ENCODE measurements around the gene MACROD2. TPM values are rescaled to one million over a fixed set of nuclear protein-coding genes. Genes with fewer than 3 reads are reported as not detected.
"Not testable (repeated sequence)": the region's sequence is repeated elsewhere in the genome, so short reads cannot be mapped to it uniquely, and the experiment has no call there.

The MACROD2 gene
- total RNA-seq, 4 donors from 2014 or later = 2.1 to 28.1 (median 12.6) TPM

- Histone ChIP-seq H3K4me3 (no peak overlapping the region), H3K9me3 (no peaks in the 10 kb centered on the region), H3K27me3 (no peaks in the 10 kb centered on the region), H3K36me3 (no peaks in the 10 kb centered on the region), H3K4me1 (no peaks in the 10 kb centered on the region), H3K27ac (no peak overlapping the region)
- intact Hi-C loops (cut with DNase I; ENCODE audit: low total_unique reads) = no loop called here
- no peak for DNase-seq
- TF ChIP-seq, protein P1, sequence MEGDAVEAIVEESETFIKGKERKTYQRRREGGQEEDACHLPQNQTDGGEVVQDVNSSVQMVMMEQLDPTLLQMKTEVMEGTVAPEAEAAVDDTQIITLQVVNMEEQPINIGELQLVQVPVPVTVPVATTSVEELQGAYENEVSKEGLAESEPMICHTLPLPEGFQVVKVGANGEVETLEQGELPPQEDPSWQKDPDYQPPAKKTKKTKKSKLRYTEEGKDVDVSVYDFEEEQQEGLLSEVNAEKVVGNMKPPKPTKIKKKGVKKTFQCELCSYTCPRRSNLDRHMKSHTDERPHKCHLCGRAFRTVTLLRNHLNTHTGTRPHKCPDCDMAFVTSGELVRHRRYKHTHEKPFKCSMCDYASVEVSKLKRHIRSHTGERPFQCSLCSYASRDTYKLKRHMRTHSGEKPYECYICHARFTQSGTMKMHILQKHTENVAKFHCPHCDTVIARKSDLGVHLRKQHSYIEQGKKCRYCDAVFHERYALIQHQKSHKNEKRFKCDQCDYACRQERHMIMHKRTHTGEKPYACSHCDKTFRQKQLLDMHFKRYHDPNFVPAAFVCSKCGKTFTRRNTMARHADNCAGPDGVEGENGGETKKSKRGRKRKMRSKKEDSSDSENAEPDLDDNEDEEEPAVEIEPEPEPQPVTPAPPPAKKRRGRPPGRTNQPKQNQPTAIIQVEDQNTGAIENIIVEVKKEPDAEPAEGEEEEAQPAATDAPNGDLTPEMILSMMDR (IDR thresholded peaks at IDR 0.05) = no peak
- no peak for TF ChIP-seq POLR2A (IDR thresholded peaks at IDR 0.05)
These were observed 1528.1 kb downstream of the MACROD2 start for GRCh38 chr20:15523400-15523799.

GRCh38 chr20:15528391-15529111 lies 1533.2 kb downstream of the MACROD2 start:
- intact Hi-C loops (cut with DNase I; ENCODE audit: low total_unique reads) = no loop called here
- Histone ChIP-seq H3K9me3 (no peaks in the 10 kb centered on the region), H3K36me3 (no peaks in the 10 kb centered on the region), H3K27ac (no peak overlapping the region), H3K27me3 (no peaks in the 10 kb centered on the region), H3K4me1 (no peaks in the 10 kb centered on the region), H3K4me3 (no peak overlapping the region)
- TF ChIP-seq, protein P1 (IDR thresholded peaks at IDR 0.05) = no peak
- TF ChIP-seq POLR2A (IDR thresholded peaks at IDR 0.05) = no peak
- DNase-seq = no peak

GRCh38 chr20:15535863-15536262 lies 1540.5 kb downstream of the MACROD2 start:
- Histone ChIP-seq H3K27ac (no peak overlapping the region), H3K36me3 (no peaks in the 10 kb centered on the region), H3K4me3 (no peak overlapping the region), H3K27me3 (no peaks in the 10 kb centered on the region), H3K9me3 (no peaks in the 10 kb centered on the region), H3K4me1 (no peaks in the 10 kb centered on the region)
- TF ChIP-seq POLR2A (IDR thresholded peaks at IDR 0.05) = no peak
- TF ChIP-seq, protein P1 (IDR thresholded peaks at IDR 0.05) = no peak
- DNase-seq = no peak
- intact Hi-C loops (cut with DNase I; ENCODE audit: low total_unique reads) = no loop called here

DNA sequence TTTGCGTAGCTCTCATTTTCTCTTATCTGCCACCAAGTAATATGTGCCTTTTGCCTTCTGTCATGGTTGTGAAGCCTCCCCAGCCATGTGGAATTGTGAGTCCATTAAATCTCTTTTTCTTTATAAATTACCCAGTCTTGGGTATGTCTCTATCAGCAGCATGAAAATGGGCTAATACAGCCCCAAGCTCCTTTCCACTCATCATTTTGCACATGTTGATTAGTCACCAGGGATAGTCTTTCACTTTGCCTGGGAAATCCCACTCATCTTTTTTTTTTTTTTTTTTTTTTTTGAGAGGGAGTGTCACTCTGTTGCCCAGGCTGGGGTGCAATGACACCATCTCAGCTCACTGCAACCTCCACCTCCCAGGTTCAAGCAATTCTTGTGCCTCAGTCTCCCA lies 1541.9 kb downstream of the MACROD2 start:
- intact Hi-C loops (cut with DNase I; ENCODE audit: low total_unique reads); DNase-seq; H3K27me3 ChIP-seq: not testable (repeated sequence)

DNA sequence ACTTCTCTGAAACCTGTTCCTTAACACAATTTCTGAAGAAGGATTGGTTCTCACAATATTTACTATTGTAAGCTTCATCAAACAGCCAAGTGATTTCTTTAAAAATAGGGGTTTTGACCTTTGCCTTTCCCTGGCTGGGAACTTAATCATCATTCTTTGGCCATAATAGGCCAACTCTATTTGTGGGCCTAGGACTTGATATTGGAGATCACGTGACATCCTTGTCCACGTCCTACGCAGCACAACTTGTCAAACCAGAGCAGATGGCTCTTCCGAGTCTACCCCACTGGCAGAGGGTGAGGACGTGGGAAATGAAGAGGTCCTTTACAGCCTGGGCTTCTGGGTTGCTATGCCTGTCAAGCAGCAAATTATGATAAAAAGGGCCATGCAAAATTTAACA lies 1547.3 kb downstream of the MACROD2 start:
- TF ChIP-seq, protein P1 (IDR thresholded peaks at IDR 0.05) = no peak
- TF ChIP-seq POLR2A (IDR thresholded peaks at IDR 0.05) = no peak
- Histone ChIP-seq H3K4me1 (no peaks in the 10 kb centered on the region), H3K9me3 (no peaks in the 10 kb centered on the region), H3K27ac (no peak overlapping the region), H3K4me3 (no peak overlapping the region), H3K27me3 (no peaks in the 10 kb centered on the region), H3K36me3 (no peaks in the 10 kb centered on the region)
- intact Hi-C loops (cut with DNase I; ENCODE audit: low total_unique reads) = no loop called here
- DNase-seq = no peak

More for the DNA sequence above, 1541.9 kb downstream of the MACROD2 start:
- H3K36me3 ChIP-seq, H3K4me1 ChIP-seq, H3K4me3 ChIP-seq, H3K9me3 ChIP-seq, H3K27ac ChIP-seq: not testable (repeated sequence)

Measured in uterus (tissue), 4 donors.